GF-D8 (cell line): ENCODE measurements around the gene MYOM1.

Experiments used
- DNase-seq: peaks from one replicate; lab custom pipeline; 2025; lab: John Stamatoyannopoulos, UW

The MYOM1 gene

GRCh38 chr18:3150274-3150673 lies 69.5 kb downstream of the MYOM1 start:
- DNase-seq: no peak

GRCh38 chr18:3148930-3149535 lies 70.7 kb downstream of the MYOM1 start:
- no peak for DNase-seq

GRCh38 chr18:3147935-3148554 lies 71.7 kb downstream of the MYOM1 start:
- DNase-seq: no peak

- no peak for DNase-seq
Measured at GRCh38 chr18:3140986-3141639, 78.7 kb downstream of the MYOM1 start.

- no peak for DNase-seq
Measured at GRCh38 chr18:3140342-3140741, 79.4 kb downstream of the MYOM1 start.

GRCh38 chr18:3139406-3139805 lies 80.4 kb downstream of the MYOM1 start:
- DNase-seq: no peak

- DNase-seq: no peak
Measured at GRCh38 chr18:3138274-3138975, 81.3 kb downstream of the MYOM1 start.

- no peak for DNase-seq
Measured at GRCh38 chr18:3135536-3135935, 84.2 kb downstream of the MYOM1 start.

GRCh38 chr18:3132700-3133099 lies 87.1 kb downstream of the MYOM1 start:
- no peak for DNase-seq

- no peak for DNase-seq
Measured at GRCh38 chr18:3130344-3130743, 89.4 kb downstream of the MYOM1 start.

GRCh38 chr18:3129053-3129864 lies 90.5 kb downstream of the MYOM1 start:
- DNase-seq: peak; percentile 62

- no peak for DNase-seq
Measured at GRCh38 chr18:3126457-3127097, 93.2 kb downstream of the MYOM1 start.

- DNase-seq: no peak
Measured at GRCh38 chr18:3124822-3125221, 94.9 kb downstream of the MYOM1 start.

GRCh38 chr18:3122851-3123250 lies 96.9 kb downstream of the MYOM1 start:
- no peak for DNase-seq

GRCh38 chr18:3121259-3121658 lies 98.5 kb downstream of the MYOM1 start:
- DNase-seq: no peak

- no peak for DNase-seq
Measured at GRCh38 chr18:3120356-3120755, 99.4 kb downstream of the MYOM1 start.

GRCh38 chr18:3119401-3120341 lies 100.1 kb downstream of the MYOM1 start:
- DNase-seq: no peak

GRCh38 chr18:3118195-3119010 lies 101.4 kb downstream of the MYOM1 start:
- DNase-seq: no peak

GRCh38 chr18:3117493-3118192 lies 102.1 kb downstream of the MYOM1 start:
- no peak for DNase-seq
